ENCODE measurements around the gene SULT1A2. TPM values are rescaled to one million over a fixed set of nuclear protein-coding genes. Genes with fewer than 3 reads are reported as not detected.
"Not testable (repeated sequence)": the region's sequence is repeated elsewhere in the genome, so short reads cannot be mapped to it uniquely, and the experiment has no call there.

SULT1A2 gene
- 0.24 TPM in 1 of 2 replicates, not detected in the other for total RNA-seq

DNA sequence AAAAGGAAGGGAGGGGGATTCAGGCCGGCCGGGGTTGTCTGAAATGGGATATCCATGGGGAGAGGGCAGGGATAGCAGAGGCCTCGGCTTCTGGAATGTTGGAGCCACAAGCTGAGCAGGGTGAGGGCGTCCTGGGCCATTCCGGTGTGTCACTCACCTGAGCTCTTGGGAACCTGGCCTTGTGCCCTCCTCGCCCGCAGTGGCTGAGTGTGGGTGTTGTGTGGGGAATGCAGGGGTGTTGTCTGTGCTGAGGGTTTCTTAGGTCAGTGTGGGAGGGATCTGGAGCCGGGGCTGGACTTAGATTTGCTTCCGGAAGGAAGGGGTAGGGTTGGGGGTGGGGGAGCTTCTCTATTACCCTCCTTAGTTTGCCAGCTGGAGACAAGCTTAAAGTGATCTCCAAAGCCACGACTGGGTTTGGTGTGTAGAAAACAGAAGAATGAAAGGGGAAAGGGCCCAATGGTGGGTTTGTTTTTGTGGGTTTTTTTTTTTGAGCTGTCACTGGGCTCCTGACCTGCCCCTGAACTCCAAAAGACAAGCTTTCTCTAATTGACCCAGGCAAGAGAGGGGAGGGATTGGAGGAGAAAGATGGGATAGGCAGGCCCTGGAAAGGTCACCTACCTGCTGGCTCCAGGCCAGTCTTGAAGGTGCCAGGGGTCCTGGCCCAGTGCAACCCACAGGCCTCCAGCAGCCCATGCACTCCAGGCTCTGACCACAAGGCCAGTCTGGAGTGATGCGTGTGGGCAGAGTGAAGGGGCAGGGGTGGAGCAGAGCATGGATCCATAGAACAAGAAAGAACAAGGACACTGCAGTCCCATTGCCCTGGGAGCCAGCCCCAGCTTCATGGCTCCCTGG, at the start of gene SULT1A2:
Gene SULT1A2, minus strand, starts transcription at position 211 of the 852 bp plus-strand sequence. CDS start 1,120 bp downstream, outside the sequence.
- Mint-ChIP-seq H3K36me3 (ENCODE audit: low read depth) (peaks cover 8% of the 10 kb centered on the region), H3K4me1 (no peaks in the 10 kb centered on the region), H3K4me3 (no peak within 1 kb of the TSS), H3K9me3 (no peaks in the 10 kb centered on the region), H3K27ac (no peak within 1 kb of the TSS), H3K27me3 (no peaks in the 10 kb centered on the region)
- ChIA-PET CTCF (no interaction called here), POLR2A (no interaction called here)
- DNase-seq: no peak
- no peak for ATAC-seq (ENCODE audit: low read depth)
- intact Hi-C loops (cut with micrococcal nuclease): no loop called here
- TF ChIP-seq, protein P1, sequence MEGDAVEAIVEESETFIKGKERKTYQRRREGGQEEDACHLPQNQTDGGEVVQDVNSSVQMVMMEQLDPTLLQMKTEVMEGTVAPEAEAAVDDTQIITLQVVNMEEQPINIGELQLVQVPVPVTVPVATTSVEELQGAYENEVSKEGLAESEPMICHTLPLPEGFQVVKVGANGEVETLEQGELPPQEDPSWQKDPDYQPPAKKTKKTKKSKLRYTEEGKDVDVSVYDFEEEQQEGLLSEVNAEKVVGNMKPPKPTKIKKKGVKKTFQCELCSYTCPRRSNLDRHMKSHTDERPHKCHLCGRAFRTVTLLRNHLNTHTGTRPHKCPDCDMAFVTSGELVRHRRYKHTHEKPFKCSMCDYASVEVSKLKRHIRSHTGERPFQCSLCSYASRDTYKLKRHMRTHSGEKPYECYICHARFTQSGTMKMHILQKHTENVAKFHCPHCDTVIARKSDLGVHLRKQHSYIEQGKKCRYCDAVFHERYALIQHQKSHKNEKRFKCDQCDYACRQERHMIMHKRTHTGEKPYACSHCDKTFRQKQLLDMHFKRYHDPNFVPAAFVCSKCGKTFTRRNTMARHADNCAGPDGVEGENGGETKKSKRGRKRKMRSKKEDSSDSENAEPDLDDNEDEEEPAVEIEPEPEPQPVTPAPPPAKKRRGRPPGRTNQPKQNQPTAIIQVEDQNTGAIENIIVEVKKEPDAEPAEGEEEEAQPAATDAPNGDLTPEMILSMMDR (IDR thresholded peaks at IDR 0.05): no peak

DNA sequence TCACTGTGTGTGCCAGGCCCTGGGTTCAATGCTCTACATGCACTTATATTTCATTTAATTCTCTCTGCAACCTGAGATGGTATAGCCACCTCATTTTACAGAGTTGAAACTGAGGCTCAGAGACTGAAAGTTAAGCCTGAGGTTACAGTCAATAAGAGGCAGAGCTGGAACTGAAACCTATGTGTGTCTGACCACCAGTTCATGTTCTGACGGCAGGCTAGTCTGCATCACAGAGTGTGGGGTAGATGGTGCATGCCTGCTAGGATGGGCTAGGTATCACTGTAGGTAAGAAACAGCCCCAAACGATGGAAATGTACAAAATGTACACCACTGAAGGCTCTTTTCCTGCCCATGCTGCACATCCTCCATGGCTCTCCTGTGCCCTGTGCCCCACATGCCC, 43.1 kb upstream of the SULT1A2 start:
- intact Hi-C loops (cut with micrococcal nuclease); H3K9me3 Mint-ChIP-seq; H3K36me3 Mint-ChIP-seq (ENCODE audit: low read depth); CTCF ChIA-PET; H3K27me3 Mint-ChIP-seq; H3K4me3 Mint-ChIP-seq; H3K27ac Mint-ChIP-seq; DNase-seq; H3K4me1 Mint-ChIP-seq; ATAC-seq (ENCODE audit: low read depth): not testable (repeated sequence)
- POLR2A ChIA-PET: interaction anchor here (0.6 kb wide), 1 partner anchor 86 kb away, joined by 4 read pairs; no protein-coding TSS in a partner anchor

DNA sequence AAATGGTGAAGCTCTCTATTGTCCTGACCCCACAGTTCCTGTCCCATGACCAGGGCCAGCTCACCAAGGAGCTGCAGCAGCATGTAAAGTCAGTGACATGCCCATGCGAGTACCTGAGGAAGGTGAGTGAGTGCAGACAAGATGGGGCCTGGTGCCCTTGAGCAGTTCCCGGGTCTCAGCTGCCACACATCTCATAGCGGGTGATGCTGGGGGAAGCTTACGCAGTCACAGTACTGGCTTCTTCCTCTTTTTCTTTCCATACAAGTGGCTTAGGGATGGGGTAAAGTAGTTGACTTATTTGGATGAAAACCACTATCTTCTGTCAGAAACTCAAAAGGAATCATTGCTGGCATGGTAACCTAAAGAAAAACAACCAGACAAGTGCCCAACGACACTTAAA, 41.5 kb upstream of the SULT1A2 start:
- CTCF ChIA-PET, H3K27ac Mint-ChIP-seq, H3K27me3 Mint-ChIP-seq: not testable (repeated sequence)

DNA sequence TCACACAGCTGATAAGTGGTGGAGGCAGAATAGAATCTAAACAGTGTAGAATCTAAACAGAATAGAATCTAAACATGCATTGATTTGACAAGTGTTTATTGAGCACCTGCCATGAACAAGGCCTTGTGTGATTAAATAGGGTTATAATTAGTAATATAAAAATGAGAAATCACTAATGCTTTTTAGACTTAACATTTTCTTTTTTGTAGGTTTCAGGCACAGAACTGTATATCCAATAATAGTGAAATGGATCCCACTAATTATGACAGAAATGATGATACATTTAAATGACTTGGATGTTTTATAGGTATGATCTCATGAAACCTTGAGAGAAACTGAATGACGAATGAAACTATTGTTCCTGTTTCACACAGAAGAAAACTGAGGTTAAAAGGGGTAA, 40.9 kb upstream of the SULT1A2 start, which contains the start of gene NPIPB8:
Gene NPIPB8, plus strand, starts transcription at position 301 of the 400 bp plus-strand sequence. CDS start 296 bp downstream, outside the sequence.
- H3K4me3 Mint-ChIP-seq; ATAC-seq (ENCODE audit: low read depth); CTCF ChIA-PET; POLR2A ChIA-PET; H3K4me1 Mint-ChIP-seq; intact Hi-C loops (cut with micrococcal nuclease); H3K36me3 Mint-ChIP-seq (ENCODE audit: low read depth); H3K27me3 Mint-ChIP-seq; H3K9me3 Mint-ChIP-seq; DNase-seq; H3K27ac Mint-ChIP-seq: not testable (repeated sequence)

More for the DNA sequence above, 41.5 kb upstream of the SULT1A2 start:
- POLR2A ChIA-PET; H3K36me3 Mint-ChIP-seq (ENCODE audit: low read depth); ATAC-seq (ENCODE audit: low read depth); H3K4me1 Mint-ChIP-seq; intact Hi-C loops (cut with micrococcal nuclease); DNase-seq; H3K9me3 Mint-ChIP-seq; H3K4me3 Mint-ChIP-seq: not testable (repeated sequence)

DNA sequence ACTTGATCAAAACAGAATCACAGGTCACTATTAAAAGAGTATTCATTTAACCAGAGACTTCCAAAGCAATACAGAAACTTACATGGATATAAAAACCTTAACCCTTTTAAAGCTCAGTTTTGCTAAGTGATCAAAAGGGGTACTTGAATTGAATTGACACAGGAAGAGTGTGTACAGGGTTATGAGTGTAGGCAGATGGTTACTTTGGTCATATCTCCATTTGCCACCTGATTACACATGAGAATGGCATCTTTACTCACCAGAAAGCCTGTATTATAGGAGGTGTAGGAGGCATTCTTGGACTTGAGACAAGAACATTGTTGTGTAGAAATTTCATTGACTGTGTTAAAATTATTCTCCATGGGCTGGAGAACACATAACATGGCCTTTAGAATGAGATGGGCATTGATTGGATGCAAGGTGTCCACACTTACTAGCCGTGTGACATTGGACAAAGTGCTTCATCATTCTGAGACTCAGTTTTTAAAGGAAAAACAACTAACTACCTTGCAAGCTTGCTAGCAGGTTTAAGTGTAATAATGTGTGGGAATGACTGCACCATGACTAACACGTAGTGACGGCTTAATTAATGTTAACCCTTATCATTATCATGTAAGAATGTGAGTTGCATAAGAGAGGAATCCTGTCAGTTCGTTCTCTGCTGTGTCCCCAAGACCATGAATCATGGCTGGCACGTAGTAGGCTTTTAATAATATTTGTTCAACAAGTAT, 39.4 kb upstream of the SULT1A2 start:
- ATAC-seq (ENCODE audit: low read depth); DNase-seq; H3K27me3 Mint-ChIP-seq; H3K4me3 Mint-ChIP-seq; H3K36me3 Mint-ChIP-seq (ENCODE audit: low read depth); CTCF ChIA-PET; H3K9me3 Mint-ChIP-seq; H3K4me1 Mint-ChIP-seq; intact Hi-C loops (cut with micrococcal nuclease); H3K27ac Mint-ChIP-seq; POLR2A ChIA-PET: not testable (repeated sequence)

DNA sequence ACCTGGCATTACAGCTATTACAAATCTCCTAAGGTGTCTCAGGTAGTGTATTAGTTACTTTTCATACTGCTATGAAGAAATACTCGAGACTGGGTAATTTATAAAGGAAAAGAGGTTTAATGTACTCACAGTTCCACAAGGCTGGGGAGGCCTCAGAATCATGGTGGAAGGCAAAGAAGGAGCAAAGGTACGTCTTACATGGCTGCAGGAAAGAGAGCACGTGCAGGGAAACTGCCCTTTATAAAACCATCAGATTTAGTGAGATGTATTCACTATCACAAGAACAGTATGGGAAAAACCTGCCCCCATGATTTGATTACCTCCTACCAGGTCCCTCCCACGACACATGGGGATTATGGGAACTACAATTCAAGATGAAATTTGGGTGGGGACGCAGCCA, 34.1 kb upstream of the SULT1A2 start:
- H3K4me1 Mint-ChIP-seq; H3K27me3 Mint-ChIP-seq; H3K27ac Mint-ChIP-seq; H3K36me3 Mint-ChIP-seq (ENCODE audit: low read depth); ATAC-seq (ENCODE audit: low read depth); intact Hi-C loops (cut with micrococcal nuclease); H3K9me3 Mint-ChIP-seq; H3K4me3 Mint-ChIP-seq; POLR2A ChIA-PET; CTCF ChIA-PET; DNase-seq: not testable (repeated sequence)

DNA sequence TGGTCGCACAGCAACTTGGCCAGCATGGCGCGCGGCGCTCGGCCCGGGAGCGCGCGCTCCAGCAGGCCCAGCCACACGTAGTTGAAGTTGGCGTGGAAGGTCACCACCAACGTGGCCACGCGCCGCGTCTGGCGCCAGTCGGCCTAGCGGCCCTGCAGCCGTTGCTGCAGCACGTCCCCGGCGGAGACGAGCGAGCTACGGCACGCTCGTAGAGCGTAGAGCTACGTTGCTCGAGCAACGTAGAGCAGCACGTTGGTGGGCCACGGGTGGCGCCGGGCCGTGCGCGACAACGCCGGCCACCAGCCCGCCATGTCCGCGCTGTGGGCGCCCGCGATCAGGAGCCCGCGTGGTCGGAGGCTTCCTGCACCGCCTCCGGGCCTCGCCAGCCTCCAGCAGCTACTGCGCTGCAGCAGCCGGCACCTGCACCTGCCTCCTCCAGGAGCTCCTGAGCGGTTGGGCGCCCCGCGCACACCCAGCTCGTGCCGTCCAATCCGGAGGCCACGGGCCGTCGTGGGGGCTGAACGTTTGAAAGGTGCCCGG, 26.4 kb upstream of the SULT1A2 start:
- H3K9me3 Mint-ChIP-seq: no peaks in the 10 kb centered on the region
- CTCF ChIA-PET: no interaction called here
- ATAC-seq (ENCODE audit: low read depth): peak; percentile 88
- POLR2A ChIA-PET: no interaction called here
- H3K4me1 Mint-ChIP-seq: peaks cover 7% of the 10 kb centered on the region
- DNase-seq: peak; percentile 42
- H3K4me3 Mint-ChIP-seq: peak overlapping the region; percentile 81
- H3K27ac Mint-ChIP-seq: no peak overlapping the region
- TF ChIP-seq, protein P1 (IDR thresholded peaks at IDR 0.05): no peak
- H3K36me3 Mint-ChIP-seq (ENCODE audit: low read depth): no peaks in the 10 kb centered on the region
- H3K27me3 Mint-ChIP-seq: peaks cover 2% of the 10 kb centered on the region
- intact Hi-C loops (cut with micrococcal nuclease): no loop called here

DNA sequence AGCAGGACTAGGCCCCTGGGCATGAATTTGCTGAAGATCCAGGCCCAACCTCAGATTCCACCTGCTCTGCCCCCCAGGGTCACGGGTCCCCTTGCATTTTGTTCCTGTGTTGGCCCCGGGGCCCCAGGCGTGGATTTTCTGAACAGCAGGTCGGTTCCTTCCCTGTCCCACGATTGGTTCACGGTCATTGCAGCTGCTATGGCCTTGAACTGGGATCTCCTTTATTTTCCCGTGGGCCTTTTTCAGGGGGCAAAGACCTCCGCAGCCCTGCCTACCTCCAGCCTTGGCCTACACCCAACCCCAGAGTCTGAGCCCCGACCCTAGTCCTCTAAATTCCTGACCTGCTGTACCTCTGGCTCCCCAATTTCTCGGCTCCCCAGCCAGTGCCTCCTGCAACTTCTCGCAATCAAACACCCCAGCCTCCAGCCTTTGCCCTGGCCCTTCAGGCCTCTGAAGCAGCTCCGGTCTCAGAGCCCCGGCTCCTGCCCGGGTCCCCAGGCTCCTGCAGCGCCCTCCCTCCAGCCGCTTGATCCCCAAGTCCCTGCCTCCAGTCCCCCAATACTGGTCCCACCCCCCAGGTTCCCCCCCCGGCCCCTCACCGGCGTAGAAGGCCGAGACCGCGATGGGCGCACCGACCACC, 25.8 kb upstream of the SULT1A2 start:
- peak overlapping the region; percentile 81 for H3K4me3 Mint-ChIP-seq
- H3K27me3 Mint-ChIP-seq; CTCF ChIA-PET; H3K9me3 Mint-ChIP-seq; intact Hi-C loops (cut with micrococcal nuclease); DNase-seq; ATAC-seq (ENCODE audit: low read depth); H3K27ac Mint-ChIP-seq; POLR2A ChIA-PET; H3K36me3 Mint-ChIP-seq (ENCODE audit: low read depth): not testable (repeated sequence)
- H3K4me1 Mint-ChIP-seq: peaks cover 11% of the 10 kb centered on the region
